Sigmoid colon (tissue), 7 donors: ENCODE data around the gene LLGL2. TPM values are rescaled to one million over a fixed set of nuclear protein-coding genes. Genes with fewer than 3 reads are reported as not detected.

Source experiments
- DNase-seq: peaks from one replicate; pipeline ENCODE4 v3.0.0-alpha.2; 2019
- H3K27ac ChIP-seq, 4 donors: fragments of 200-600 bp; sonication (generic); one replicate each; pipeline ENCODE4 v1.5.1; 2016 to 2019; ENCODE audit warnings: mild to moderate bottlenecking in 1 of 4
- H3K27me3 ChIP-seq, 3 donors: fragments of 200-600 bp; sonication (generic); one replicate each; pipeline ENCODE4 v1.5.1; 2019; ENCODE audit warnings: mild to moderate bottlenecking in 1 of 3
- H3K36me3 ChIP-seq, 4 donors: fragments of 200-600 bp; sonication (generic); one replicate each; pipeline ENCODE4 v1.5.1; 2016 to 2019
- H3K4me1 ChIP-seq, 4 donors: fragments of 200-600 bp; sonication (generic); one replicate each; pipeline ENCODE4 v1.5.1; 2017 to 2019
- H3K4me3 ChIP-seq, 4 donors: fragments of 200-600 bp; sonication (generic); one replicate each; pipeline ENCODE4 v1.5.1; 2017 to 2019; ENCODE audit warnings: mild to moderate bottlenecking in 2 of 4, moderate library complexity in 1 of 4
- H3K9me3 ChIP-seq, 4 donors: fragments of 200-600 bp in 3 of 4; sonication (generic) in 3 of 4; one replicate each; pipeline versions ENCODE4 v1.5.1 to v1.6.1; 2013 to 2019
- CTCF ChIP-seq, 4 experiments: fragments of 450-650 bp in 3 of 4; fragments of 200-600 bp in 1 of 4; IDR thresholded peaks; one replicate each; pipeline ENCODE4 v1.5.1; 2016 to 2019; ENCODE audit warnings: antibody characterized with exemption in 4 of 4, mild to moderate bottlenecking in 3 of 4, moderate library complexity in 2 of 4
- EP300 ChIP-seq, 4 donors: sonication (generic); formaldehyde crosslinking; IDR thresholded peaks; one replicate each; pipeline ENCODE4 v1.6.1; 2017; ENCODE audit warnings: antibody characterized with exemption in 4 of 4
- POLR2A ChIP-seq, 2 donors: fragments of 450-650 bp; IDR thresholded peaks; one replicate each; pipeline ENCODE4 v1.6.1; 2016; ENCODE audit warnings: antibody characterized with exemption in 2 of 2, mild to moderate bottlenecking in 2 of 2, moderate library complexity in 2 of 2
- POLR2AphosphoS5 ChIP-seq, 4 donors: sonication (generic); formaldehyde crosslinking; IDR thresholded peaks; one replicate each; pipeline ENCODE4 v1.6.1; 2017; ENCODE audit warnings: antibody characterized with exemption in 4 of 4
- WGBS, 2 donors: extraction: QIAGEN DNeasy Blood & Tissue Kit; methylation state at CpG; one replicate each; pipeline ENCODE4 v1.1.7; 2013; 5-methylcytosine and 5-hydroxymethylcytosine counted together
- intact Hi-C: fragments of 100-400 bp; cut with DNase I; formaldehyde crosslinking; loops from one replicate; pipeline ENCODE4 v1.15.1; 2023
- polyA plus RNA-seq, 3 donors: library from polyadenylated mRNA; stranded (reverse); fragments of 200-250 nt; gene quantifications; one replicate each; pipeline ENCODE4 v1.2.3, GENCODE V29; 2013
- total RNA-seq, 4 donors: library from RNA; depleted of rRNA; stranded (reverse); fragments of >200 nt; gene quantifications; one replicate each; pipeline ENCODE4 v1.1.0, GENCODE V29; 2016
- donor health status: healthy with polysubstance abuse.
- donor health status: Bipolar disorder and iron deficiency.
- donor health status: healthy.

LLGL2 gene
- total and polyA plus RNA-seq, 7 donors: 1.4 to 299 (median 5.0) TPM

- intact Hi-C loops: no loop called here
- Histone ChIP-seq H3K27me3 (no peaks in the 10 kb centered on the region), H3K36me3 (peaks cover 46 to 88% (median 60%) of the 10 kb centered on the region in 4 donors), H3K9me3 (no peaks in the 10 kb centered on the region), H3K27ac (no peak overlapping the region), H3K4me1 (peaks cover 0 to 26% (median 9%) of the 10 kb centered on the region in 4 donors), H3K4me3 (no peak overlapping the region)
- TF ChIP-seq POLR2A (IDR thresholded peaks at IDR 0.05) (no peak), POLR2AphosphoS5 (IDR thresholded peaks at IDR 0.05) (no peak), EP300 (IDR thresholded peaks at IDR 0.05) (no peak), CTCF (IDR thresholded peaks at IDR 0.05) (no peak)
- 90 to 94% methylated on average over 11 of the region's 11 CpGs for WGBS, 2 donors
- no peak for DNase-seq
Measured at GRCh38 chr17:75496005-75496404, 29.5 kb upstream of the LLGL2 start.

GRCh38 chr17:75498039-75498725 is 27.3 kb upstream of the LLGL2 start:
- Histone ChIP-seq H3K27ac (peak overlapping the region in 1 of 4 donors; percentile 56), H3K4me3 (no peak overlapping the region), H3K36me3 (peaks cover 29 to 77% (median 48%) of the 10 kb centered on the region in 4 donors), H3K9me3 (no peaks in the 10 kb centered on the region), H3K4me1 (peaks cover 0 to 40% (median 20%) of the 10 kb centered on the region in 4 donors), H3K27me3 (no peaks in the 10 kb centered on the region)
- 67 to 89% methylated on average over 21 of the region's 21 CpGs for WGBS, 2 donors
- DNase-seq: no peak
- intact Hi-C loops: no loop called here
- no peak for TF ChIP-seq POLR2A (IDR thresholded peaks at IDR 0.05)
- no peak for TF ChIP-seq POLR2AphosphoS5 (IDR thresholded peaks at IDR 0.05)
- no peak for TF ChIP-seq CTCF (IDR thresholded peaks at IDR 0.05)
- no peak for TF ChIP-seq EP300 (IDR thresholded peaks at IDR 0.05)

GRCh38 chr17:75498726-75499213 is 26.7 kb upstream of the LLGL2 start:
- Histone ChIP-seq H3K36me3 (peaks cover 23 to 77% (median 46%) of the 10 kb centered on the region in 4 donors), H3K27me3 (no peaks in the 10 kb centered on the region), H3K27ac (peak overlapping the region; percentile 37 to 73 (median 58)), H3K9me3 (no peaks in the 10 kb centered on the region), H3K4me3 (no peak overlapping the region), H3K4me1 (peaks cover 0 to 40% (median 20%) of the 10 kb centered on the region in 4 donors)
- intact Hi-C loops: no loop called here
- no peak for DNase-seq
- TF ChIP-seq CTCF (IDR thresholded peaks at IDR 0.05) (no peak), POLR2AphosphoS5 (IDR thresholded peaks at IDR 0.05) (peak in 1 of 4 donors; percentile 3)
- WGBS, 2 donors: 71 to 73% methylated on average over 16 of the region's 16 CpGs

- Histone ChIP-seq H3K27ac (peak overlapping the region; percentile 37 to 73 (median 58)), H3K4me3 (no peak overlapping the region), H3K36me3 (peaks cover 18 to 77% (median 43%) of the 10 kb centered on the region in 4 donors), H3K4me1 (peaks cover 0 to 40% (median 20%) of the 10 kb centered on the region in 4 donors), H3K9me3 (no peaks in the 10 kb centered on the region), H3K27me3 (no peaks in the 10 kb centered on the region)
- intact Hi-C loops: no loop called here
- no peak for DNase-seq
- 78 to 85% methylated on average over 16 of the region's 16 CpGs for WGBS, 2 donors
- no peak for TF ChIP-seq CTCF (IDR thresholded peaks at IDR 0.05)
- no peak for TF ChIP-seq EP300 (IDR thresholded peaks at IDR 0.05)
- TF ChIP-seq POLR2A (IDR thresholded peaks at IDR 0.05): no peak
- no peak for TF ChIP-seq POLR2AphosphoS5 (IDR thresholded peaks at IDR 0.05)
Measured at GRCh38 chr17:75499313-75500022, 26.0 kb upstream of the LLGL2 start.
